ENCODE measurements around the gene OR1I1. TPM values are rescaled to one million over a fixed set of nuclear protein-coding genes. Genes with fewer than 3 reads are reported as not detected.

OR1I1 gene
- total RNA-seq, 4 donors from 2014 or later = not detected

- Histone ChIP-seq H3K36me3 (no peaks in the 10 kb centered on the region), H3K4me1 (no peaks in the 10 kb centered on the region), H3K27me3 (no peaks in the 10 kb centered on the region), H3K27ac (no peak overlapping the region), H3K9me3 (no peaks in the 10 kb centered on the region), H3K4me3 (no peak overlapping the region)
- ATAC-seq (no peak), DNase-seq (no peak)
- TF ChIP-seq POLR2A (IDR thresholded peaks at IDR 0.05) (no peak), CTCF (IDR thresholded peaks at IDR 0.05 in 4 of 5, conservative IDR thresholded peaks at IDR 0.05 in 1 of 5) (no peak)
- intact Hi-C loops (cut with DNase I; ENCODE audit: low total_unique reads) = no loop called here
- in situ Hi-C loops (cut with MboI; ENCODE audit: low sequenced_read_pairs in 4 of 4) = no loop called here
Measured at GRCh38 chr19:15042003-15042402, 40.0 kb upstream of the OR1I1 start.

DNA sequence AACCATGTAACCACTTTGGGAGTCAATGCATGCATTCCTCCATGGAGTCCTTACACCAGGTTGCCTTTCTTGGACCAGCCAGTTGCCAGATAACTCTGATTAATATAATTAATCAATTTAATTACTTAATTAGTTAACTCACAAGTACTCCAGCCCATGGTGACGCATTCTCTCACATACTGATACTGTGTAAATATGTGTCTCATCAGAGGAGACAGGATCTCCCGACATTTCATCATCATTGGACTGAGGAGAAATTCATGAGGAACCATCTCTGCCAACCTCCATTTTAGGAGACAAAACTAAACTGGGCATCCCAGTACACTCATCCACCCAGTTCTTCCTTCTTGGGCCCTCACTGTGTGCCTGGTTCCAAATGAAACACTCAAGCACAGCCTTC lies 39.2 kb upstream of the OR1I1 start:
- intact Hi-C loops (cut with DNase I; ENCODE audit: low total_unique reads) = no loop called here
- H3K4me1 ChIP-seq = no peaks in the 10 kb centered on the region
- H3K4me3 ChIP-seq = no peak overlapping the region
- H3K36me3 ChIP-seq = no peaks in the 10 kb centered on the region
- ATAC-seq (no peak), DNase-seq (no peak)
- H3K27me3 ChIP-seq = no peaks in the 10 kb centered on the region
- no peak overlapping the region for H3K27ac ChIP-seq
- H3K9me3 ChIP-seq = no peaks in the 10 kb centered on the region
- in situ Hi-C loops (cut with MboI; ENCODE audit: low sequenced_read_pairs in 4 of 4) = no loop called here
- TF ChIP-seq CTCF (IDR thresholded peaks at IDR 0.05 in 4 of 5, conservative IDR thresholded peaks at IDR 0.05 in 1 of 5) (no peak), POLR2A (IDR thresholded peaks at IDR 0.05) (no peak)

GRCh38 chr19:15045506-15045905 lies 36.5 kb upstream of the OR1I1 start:
- H3K9me3 ChIP-seq = no peaks in the 10 kb centered on the region
- no peak overlapping the region for H3K27ac ChIP-seq
- in situ Hi-C loops (cut with MboI; ENCODE audit: low sequenced_read_pairs in 4 of 4) (no loop called here), intact Hi-C loops (cut with DNase I; ENCODE audit: low total_unique reads) (no loop called here)
- no peaks in the 10 kb centered on the region for H3K36me3 ChIP-seq
- ATAC-seq (no peak), DNase-seq (no peak)
- TF ChIP-seq POLR2A (IDR thresholded peaks at IDR 0.05) = no peak
- no peak for TF ChIP-seq CTCF (IDR thresholded peaks at IDR 0.05 in 4 of 5, conservative IDR thresholded peaks at IDR 0.05 in 1 of 5)
- no peak overlapping the region for H3K4me3 ChIP-seq
- no peaks in the 10 kb centered on the region for H3K4me1 ChIP-seq
- no peaks in the 10 kb centered on the region for H3K27me3 ChIP-seq

DNA sequence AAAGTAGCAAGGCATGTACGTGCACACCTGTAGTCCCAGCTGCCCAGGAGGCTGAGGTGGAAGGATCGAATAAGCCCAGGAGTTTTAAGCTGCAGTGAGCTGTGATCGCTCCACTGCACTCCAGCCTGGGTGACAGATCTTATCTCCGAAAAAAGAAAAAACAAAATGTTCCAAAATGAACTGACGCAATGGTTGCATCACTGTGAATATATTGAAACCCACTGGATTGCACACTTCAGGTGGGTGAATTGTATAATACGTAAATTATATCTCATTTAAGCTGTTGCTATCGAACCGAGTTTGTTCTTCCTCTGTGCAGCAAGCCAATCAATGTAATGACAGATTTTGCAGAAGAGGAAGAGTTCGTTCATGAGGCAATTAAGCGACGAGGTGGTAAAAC lies 34.3 kb upstream of the OR1I1 start:
- no peaks in the 10 kb centered on the region for H3K9me3 ChIP-seq
- no peak for TF ChIP-seq POLR2A (IDR thresholded peaks at IDR 0.05)
- no peak for TF ChIP-seq CTCF (IDR thresholded peaks at IDR 0.05 in 4 of 5, conservative IDR thresholded peaks at IDR 0.05 in 1 of 5)
- no peaks in the 10 kb centered on the region for H3K4me1 ChIP-seq
- no peak for ATAC-seq
- intact Hi-C loops (cut with DNase I; ENCODE audit: low total_unique reads) (no loop called here), in situ Hi-C loops (cut with MboI; ENCODE audit: low sequenced_read_pairs in 4 of 4) (no loop called here)
- H3K27ac ChIP-seq = no peak overlapping the region
- H3K36me3 ChIP-seq = no peaks in the 10 kb centered on the region
- H3K27me3 ChIP-seq = no peaks in the 10 kb centered on the region
- no peak for DNase-seq
- no peak overlapping the region for H3K4me3 ChIP-seq

GRCh38 chr19:15048128-15048527 lies 33.9 kb upstream of the OR1I1 start:
- no peaks in the 10 kb centered on the region for H3K27me3 ChIP-seq
- no peaks in the 10 kb centered on the region for H3K4me1 ChIP-seq
- DNase-seq = no peak
- no peaks in the 10 kb centered on the region for H3K36me3 ChIP-seq
- no peak overlapping the region for H3K27ac ChIP-seq
- no peak for ATAC-seq
- intact Hi-C loops (cut with DNase I; ENCODE audit: low total_unique reads) = no loop called here
- TF ChIP-seq CTCF (IDR thresholded peaks at IDR 0.05 in 4 of 5, conservative IDR thresholded peaks at IDR 0.05 in 1 of 5) = no peak
- no peak for TF ChIP-seq POLR2A (IDR thresholded peaks at IDR 0.05)
- H3K9me3 ChIP-seq = no peaks in the 10 kb centered on the region
- in situ Hi-C loops (cut with MboI; ENCODE audit: low sequenced_read_pairs in 4 of 4) = no loop called here
- H3K4me3 ChIP-seq = no peak overlapping the region

Measured in gastrocnemius medialis (tissue), 4 donors.